ENCODE results near the gene SCUBE2. TPM values are rescaled to one million over a fixed set of nuclear protein-coding genes. Genes with fewer than 3 reads are reported as not detected.

The SCUBE2 gene
- total RNA-seq, 1 donor from 2014 or later: not detected

DNA sequence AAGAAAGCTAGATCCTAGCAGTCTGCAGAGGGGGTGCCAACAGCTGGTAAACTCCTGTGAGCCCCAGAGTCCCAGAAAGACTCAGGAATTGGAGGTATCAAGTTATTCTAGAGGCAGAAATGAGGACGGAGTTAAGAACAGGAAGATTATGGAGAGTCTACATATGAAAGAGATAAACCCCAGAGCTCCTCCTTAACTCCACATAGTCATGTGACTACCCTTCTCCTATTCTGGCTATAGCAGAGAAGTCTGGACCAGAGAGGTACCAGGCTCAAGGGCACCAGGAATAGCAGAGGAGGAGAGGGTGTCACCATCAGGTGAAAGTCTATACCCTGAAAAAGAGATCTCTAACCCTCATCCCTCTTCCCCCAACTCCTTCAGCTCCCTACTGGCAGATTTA lies 29.6 kb downstream of the SCUBE2 start:
- no peaks in the 10 kb centered on the region for H3K36me3 Mint-ChIP-seq (ENCODE audit: low read depth)
- H3K27ac Mint-ChIP-seq: no peak overlapping the region
- peaks cover 16% of the 10 kb centered on the region for H3K27me3 Mint-ChIP-seq (ENCODE audit: insufficient read depth)
- DNase-seq (ENCODE audit: low spot score): no peak
- H3K4me3 Mint-ChIP-seq: no peak overlapping the region
- no peaks in the 10 kb centered on the region for H3K9me3 Mint-ChIP-seq
- peaks cover 12% of the 10 kb centered on the region for H3K4me1 Mint-ChIP-seq (ENCODE audit: low read depth)
- intact Hi-C loops (cut with micrococcal nuclease): loop anchor here (2.0 kb wide), 7 partner anchors 45 to 203 kb away; partner anchors contain the start of genes DENND5A and TMEM9B

DNA sequence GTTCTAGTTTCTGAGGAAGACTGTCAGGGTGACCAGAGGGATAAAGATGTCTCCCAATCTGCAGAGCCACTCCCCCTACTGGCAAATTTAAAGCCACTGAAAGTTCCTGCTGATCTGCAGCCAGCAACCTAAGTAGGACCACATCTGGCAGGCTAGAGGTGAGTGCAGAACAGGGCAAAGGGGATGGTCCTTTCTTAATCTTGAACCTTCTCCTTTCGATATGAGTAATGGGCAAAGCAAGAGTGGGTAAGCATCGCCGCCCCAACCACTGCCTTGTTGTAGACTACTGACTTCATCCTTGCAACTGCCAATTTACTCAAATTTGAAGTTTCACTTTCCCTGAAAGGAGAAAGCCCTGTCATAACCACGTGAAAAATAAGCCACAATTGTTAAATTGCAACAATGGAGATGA lies 30.7 kb downstream of the SCUBE2 start:
- H3K27ac Mint-ChIP-seq: peak overlapping the region; percentile 40
- no peak overlapping the region for H3K4me3 Mint-ChIP-seq
- H3K9me3 Mint-ChIP-seq: no peaks in the 10 kb centered on the region
- H3K36me3 Mint-ChIP-seq (ENCODE audit: low read depth): no peaks in the 10 kb centered on the region
- peak; percentile 48 for DNase-seq (ENCODE audit: low spot score)
- intact Hi-C loops (cut with micrococcal nuclease): loop anchor here (1.0 to 2.0 kb wide), 8 partner anchors 44 to 204 kb away; partner anchors contain the start of genes DENND5A and TMEM9B
- peaks cover 16% of the 10 kb centered on the region for H3K27me3 Mint-ChIP-seq (ENCODE audit: insufficient read depth)
- H3K4me1 Mint-ChIP-seq (ENCODE audit: low read depth): peaks cover 12% of the 10 kb centered on the region

DNA sequence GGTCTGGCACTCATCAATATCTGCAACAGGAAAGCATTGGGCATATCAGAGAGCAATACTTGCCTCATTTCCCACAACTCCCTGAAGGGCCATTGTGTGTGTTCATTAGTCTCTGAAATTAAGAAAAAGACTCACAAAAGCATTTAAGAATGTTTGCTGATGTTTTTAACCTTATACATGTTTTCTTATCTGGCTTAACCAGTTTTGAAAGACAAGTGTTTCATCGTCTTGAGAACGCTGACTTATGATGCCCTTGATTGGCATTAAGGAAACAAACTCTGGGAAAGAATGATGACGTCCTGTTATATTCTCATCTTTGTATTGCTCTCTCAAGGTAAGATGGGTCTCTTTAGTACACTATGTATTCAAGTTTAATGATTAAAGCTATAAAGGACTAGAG lies 32.0 kb downstream of the SCUBE2 start:
- DNase-seq (ENCODE audit: low spot score): no peak
- H3K27ac Mint-ChIP-seq: no peak overlapping the region
- H3K27me3 Mint-ChIP-seq (ENCODE audit: insufficient read depth): peaks cover 16% of the 10 kb centered on the region
- H3K9me3 Mint-ChIP-seq: no peaks in the 10 kb centered on the region
- intact Hi-C loops (cut with micrococcal nuclease): no loop called here
- no peak overlapping the region for H3K4me3 Mint-ChIP-seq
- peaks cover 12% of the 10 kb centered on the region for H3K4me1 Mint-ChIP-seq (ENCODE audit: low read depth)
- H3K36me3 Mint-ChIP-seq (ENCODE audit: low read depth): no peaks in the 10 kb centered on the region

DNA sequence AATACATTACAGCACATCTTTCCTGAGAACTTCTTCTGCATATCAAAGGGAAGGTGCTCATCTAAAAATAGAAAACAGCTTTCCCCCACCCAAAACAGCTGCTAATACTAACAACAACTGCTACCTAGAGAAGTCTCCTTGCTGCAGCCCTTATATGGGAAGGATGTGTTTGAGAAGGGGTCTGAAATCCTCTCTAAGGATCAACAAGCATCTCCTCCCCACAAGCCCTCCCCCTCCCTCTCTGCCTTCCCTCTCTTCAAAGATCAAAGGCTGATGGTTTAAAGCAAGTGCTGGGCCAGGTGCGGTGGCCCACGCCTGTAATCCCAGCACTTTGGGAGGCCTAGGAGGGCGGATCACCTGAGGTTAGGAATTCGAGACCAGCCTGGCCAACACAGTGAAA lies 33.5 kb downstream of the SCUBE2 start:
- Mint-ChIP-seq H3K4me3 (no peak overlapping the region), H3K4me1 (ENCODE audit: low read depth) (peaks cover 12% of the 10 kb centered on the region), H3K27me3 (ENCODE audit: insufficient read depth) (peaks cover 14% of the 10 kb centered on the region), H3K9me3 (no peaks in the 10 kb centered on the region), H3K36me3 (ENCODE audit: low read depth) (no peaks in the 10 kb centered on the region), H3K27ac (no peak overlapping the region)
- no peak for DNase-seq (ENCODE audit: low spot score)
- intact Hi-C loops (cut with micrococcal nuclease): no loop called here

DNA sequence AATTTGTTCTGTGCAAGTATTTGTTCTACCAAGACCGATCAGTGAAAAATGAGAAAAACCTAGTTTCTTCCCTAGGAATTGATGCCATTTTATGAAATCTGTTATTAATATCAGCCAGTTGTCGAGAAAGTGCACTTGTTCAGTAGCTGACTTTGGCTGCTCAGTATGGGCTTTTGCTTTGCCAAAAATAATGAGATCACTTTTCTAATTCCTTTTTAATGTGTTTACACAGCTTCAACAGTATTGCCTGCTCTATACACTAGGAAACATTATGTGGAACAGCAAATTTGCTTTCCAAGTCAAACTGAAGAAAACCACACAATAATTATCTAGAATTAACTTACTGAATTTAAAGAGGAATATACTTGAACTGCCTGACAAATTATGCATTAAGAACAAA lies 34.4 kb downstream of the SCUBE2 start:
- intact Hi-C loops (cut with micrococcal nuclease): no loop called here

DNA sequence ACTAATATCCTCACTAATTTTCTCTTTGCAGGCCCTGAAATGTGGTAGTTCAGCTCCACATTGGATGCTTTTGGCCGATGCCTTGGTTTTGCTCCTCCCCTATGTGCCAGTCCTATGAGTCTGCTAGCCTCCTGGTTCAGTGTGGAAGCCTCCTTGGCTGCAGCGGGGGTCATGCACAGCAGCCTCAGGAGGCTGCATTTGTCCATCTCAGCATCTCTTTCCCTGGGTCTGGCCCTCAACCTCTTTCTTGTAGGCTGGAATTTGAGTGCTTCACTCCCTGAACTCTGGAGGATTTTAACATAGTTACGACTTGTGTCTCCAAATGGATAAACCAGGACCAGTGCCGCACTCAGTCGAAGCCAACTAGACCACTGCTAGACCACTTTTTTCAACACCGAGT lies 34.9 kb downstream of the SCUBE2 start:
- H3K27me3 Mint-ChIP-seq (ENCODE audit: insufficient read depth): peaks cover 7% of the 10 kb centered on the region

More for the DNA sequence above, 34.4 kb downstream of the SCUBE2 start:
- no peaks in the 10 kb centered on the region for H3K9me3 Mint-ChIP-seq
- peaks cover 8% of the 10 kb centered on the region for H3K27me3 Mint-ChIP-seq (ENCODE audit: insufficient read depth)
- peaks cover 12% of the 10 kb centered on the region for H3K4me1 Mint-ChIP-seq (ENCODE audit: low read depth)
- H3K36me3 Mint-ChIP-seq (ENCODE audit: low read depth): no peaks in the 10 kb centered on the region
- H3K4me3 Mint-ChIP-seq: no peak overlapping the region
- DNase-seq (ENCODE audit: low spot score): no peak
- no peak overlapping the region for H3K27ac Mint-ChIP-seq

DNA sequence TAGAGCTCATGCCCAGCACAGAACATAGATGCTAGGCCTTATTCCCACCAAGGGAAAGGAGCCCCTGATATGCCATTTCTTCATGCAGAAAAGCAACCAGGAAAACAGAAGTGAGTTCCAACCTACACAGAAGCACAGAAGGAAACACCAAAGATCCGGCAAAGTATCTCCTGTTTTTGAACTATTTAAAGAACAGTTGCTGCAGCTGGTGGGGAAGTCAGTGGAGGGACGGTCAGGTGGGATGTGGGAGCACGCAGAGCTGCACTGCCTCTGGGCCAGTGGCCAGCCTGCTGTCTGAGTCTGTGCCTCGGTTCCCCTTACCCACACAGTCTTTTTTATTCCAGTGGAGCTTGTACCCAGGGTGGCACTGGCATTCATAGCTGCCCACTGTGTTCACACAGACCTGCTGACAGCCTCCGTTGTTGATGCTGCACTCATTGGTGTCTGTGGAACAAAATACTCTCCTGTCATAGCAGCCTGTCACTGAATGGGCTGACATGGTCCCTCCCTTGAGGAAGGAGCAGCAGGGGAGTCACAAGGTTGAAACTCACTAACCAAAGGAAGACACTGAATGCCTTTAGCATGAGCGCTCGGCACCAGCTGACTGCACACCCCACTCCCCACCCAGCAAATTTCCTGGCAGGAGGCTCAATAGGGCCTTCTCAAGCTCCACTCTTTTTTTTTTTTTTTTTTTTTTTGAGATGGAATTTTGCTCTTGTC lies 37.9 kb downstream of the SCUBE2 start:
- no peaks in the 10 kb centered on the region for H3K4me1 Mint-ChIP-seq (ENCODE audit: low read depth)

More for the DNA sequence above, 34.9 kb downstream of the SCUBE2 start:
- no peak overlapping the region for H3K4me3 Mint-ChIP-seq
- no peaks in the 10 kb centered on the region for H3K36me3 Mint-ChIP-seq (ENCODE audit: low read depth)
- intact Hi-C loops (cut with micrococcal nuclease): no loop called here
- H3K4me1 Mint-ChIP-seq (ENCODE audit: low read depth): peaks cover 12% of the 10 kb centered on the region
- DNase-seq (ENCODE audit: low spot score): no peak
- H3K27ac Mint-ChIP-seq: no peak overlapping the region
- no peaks in the 10 kb centered on the region for H3K9me3 Mint-ChIP-seq

DNA sequence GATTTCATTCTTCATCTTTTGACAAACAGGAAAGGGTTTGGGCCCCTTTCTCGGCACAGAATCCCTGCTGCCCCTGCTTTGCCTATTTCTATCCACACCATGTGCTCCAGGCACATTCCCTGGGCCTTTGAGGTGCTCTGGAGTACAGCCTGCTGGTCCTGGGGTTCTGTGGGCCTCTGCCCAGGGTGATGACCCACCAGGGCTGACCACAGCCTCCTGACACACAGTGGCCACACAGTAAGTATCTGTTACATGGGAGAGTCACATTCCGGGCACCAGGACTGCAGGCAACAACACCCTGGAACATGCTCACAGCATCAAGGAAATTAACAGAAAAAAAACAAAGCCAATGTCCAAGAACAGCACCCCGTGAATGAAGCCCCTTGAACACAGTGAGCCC lies 39.1 kb downstream of the SCUBE2 start:
- no peak for DNase-seq (ENCODE audit: low spot score)
- Mint-ChIP-seq H3K36me3 (ENCODE audit: low read depth) (no peaks in the 10 kb centered on the region), H3K27me3 (ENCODE audit: insufficient read depth) (peaks cover 7% of the 10 kb centered on the region), H3K9me3 (no peaks in the 10 kb centered on the region), H3K4me3 (no peak overlapping the region), H3K27ac (no peak overlapping the region), H3K4me1 (ENCODE audit: low read depth) (no peaks in the 10 kb centered on the region)
- intact Hi-C loops (cut with micrococcal nuclease): no loop called here

More for the DNA sequence above, 37.9 kb downstream of the SCUBE2 start:
- Mint-ChIP-seq H3K27me3 (ENCODE audit: insufficient read depth) (peaks cover 7% of the 10 kb centered on the region), H3K9me3 (no peaks in the 10 kb centered on the region), H3K4me3 (no peak overlapping the region), H3K36me3 (ENCODE audit: low read depth) (no peaks in the 10 kb centered on the region), H3K27ac (no peak overlapping the region)
- intact Hi-C loops (cut with micrococcal nuclease): no loop called here
- DNase-seq (ENCODE audit: low spot score): no peak

DNA sequence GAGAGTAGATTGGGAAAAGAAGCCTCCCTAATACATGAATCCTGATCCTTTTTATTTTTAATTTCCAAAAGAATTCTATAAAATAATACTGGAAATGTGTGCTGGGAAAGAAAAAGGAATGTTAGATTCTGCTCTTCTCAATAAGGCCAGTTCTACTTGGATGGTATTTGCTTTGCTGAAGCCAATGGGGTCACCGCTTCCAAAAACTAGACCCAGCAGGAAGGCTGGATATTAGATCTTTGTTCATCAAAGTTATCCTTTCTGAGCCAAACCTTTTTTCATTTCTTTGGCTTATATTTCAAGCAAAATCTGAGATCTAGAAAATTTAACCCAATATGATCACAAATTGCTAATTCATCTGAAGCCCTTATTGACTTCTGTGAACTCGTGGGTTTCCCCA lies 41.4 kb downstream of the SCUBE2 start:
- no peak overlapping the region for H3K27ac Mint-ChIP-seq
- H3K4me1 Mint-ChIP-seq (ENCODE audit: low read depth): no peaks in the 10 kb centered on the region
- H3K27me3 Mint-ChIP-seq (ENCODE audit: insufficient read depth): peaks cover 7% of the 10 kb centered on the region
- no peaks in the 10 kb centered on the region for H3K9me3 Mint-ChIP-seq
- DNase-seq (ENCODE audit: low spot score): no peak
- H3K36me3 Mint-ChIP-seq (ENCODE audit: low read depth): no peaks in the 10 kb centered on the region
- intact Hi-C loops (cut with micrococcal nuclease): no loop called here
- no peak overlapping the region for H3K4me3 Mint-ChIP-seq

DNA sequence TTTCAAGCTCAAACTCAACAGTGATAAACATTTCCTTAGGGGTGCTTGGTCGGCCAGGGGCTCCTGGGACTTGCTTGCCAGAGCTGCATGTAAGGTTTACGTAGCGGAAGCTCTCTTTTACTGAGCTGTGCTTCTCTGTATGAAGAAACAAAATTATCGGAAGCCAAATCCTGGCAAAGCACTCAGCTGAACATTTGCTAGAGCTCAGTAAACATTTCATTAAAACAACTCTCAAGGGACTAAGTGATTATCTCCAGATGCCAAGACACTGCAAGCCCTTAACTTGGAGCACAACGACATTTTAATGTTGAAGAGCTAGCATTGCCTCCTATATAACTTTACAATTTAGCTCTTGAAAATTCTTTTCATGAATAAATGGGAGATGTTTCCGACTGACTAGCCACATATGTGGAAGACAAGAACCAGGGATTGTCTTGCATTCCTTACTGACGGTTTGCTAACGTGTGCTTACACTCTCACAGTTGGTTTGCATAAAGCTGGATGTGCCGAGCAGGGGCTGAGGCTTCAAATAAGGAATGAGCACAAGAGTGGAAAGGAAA lies 43.4 kb downstream of the SCUBE2 start:
- no peak overlapping the region for H3K27ac Mint-ChIP-seq
- H3K27me3 Mint-ChIP-seq (ENCODE audit: insufficient read depth): peaks cover 6% of the 10 kb centered on the region
- H3K4me3 Mint-ChIP-seq: no peak overlapping the region
- no peaks in the 10 kb centered on the region for H3K36me3 Mint-ChIP-seq (ENCODE audit: low read depth)
- H3K4me1 Mint-ChIP-seq (ENCODE audit: low read depth): no peaks in the 10 kb centered on the region
- intact Hi-C loops (cut with micrococcal nuclease): no loop called here
- DNase-seq (ENCODE audit: low spot score): no peak
- H3K9me3 Mint-ChIP-seq: no peaks in the 10 kb centered on the region

DNA sequence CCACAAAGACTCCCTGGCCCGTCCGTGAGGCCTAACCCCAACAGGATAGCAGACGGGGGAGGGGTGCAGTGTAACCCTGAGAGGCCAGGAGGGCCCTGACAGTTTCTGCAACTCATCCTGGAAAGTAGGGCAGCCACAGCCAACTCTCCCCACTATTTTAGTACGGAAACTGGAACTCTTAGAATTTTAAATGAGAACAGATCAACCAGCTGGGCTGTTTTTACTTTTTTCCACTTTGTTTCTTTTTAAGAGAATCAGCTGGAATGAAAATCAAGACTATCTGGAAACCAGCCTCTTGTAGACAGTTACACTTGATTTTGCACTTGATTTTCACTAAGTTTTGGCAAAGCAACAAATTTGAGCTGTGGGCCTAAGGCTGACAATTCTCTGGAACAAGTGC lies 44.9 kb downstream of the SCUBE2 start:
- no peaks in the 10 kb centered on the region for H3K4me1 Mint-ChIP-seq (ENCODE audit: low read depth)
- H3K9me3 Mint-ChIP-seq: no peaks in the 10 kb centered on the region
- DNase-seq (ENCODE audit: low spot score): no peak
- H3K36me3 Mint-ChIP-seq (ENCODE audit: low read depth): no peaks in the 10 kb centered on the region
- H3K4me3 Mint-ChIP-seq: no peak overlapping the region
- H3K27ac Mint-ChIP-seq: no peak overlapping the region
- peaks cover 4% of the 10 kb centered on the region for H3K27me3 Mint-ChIP-seq (ENCODE audit: insufficient read depth)
- intact Hi-C loops (cut with micrococcal nuclease): no loop called here

DNA sequence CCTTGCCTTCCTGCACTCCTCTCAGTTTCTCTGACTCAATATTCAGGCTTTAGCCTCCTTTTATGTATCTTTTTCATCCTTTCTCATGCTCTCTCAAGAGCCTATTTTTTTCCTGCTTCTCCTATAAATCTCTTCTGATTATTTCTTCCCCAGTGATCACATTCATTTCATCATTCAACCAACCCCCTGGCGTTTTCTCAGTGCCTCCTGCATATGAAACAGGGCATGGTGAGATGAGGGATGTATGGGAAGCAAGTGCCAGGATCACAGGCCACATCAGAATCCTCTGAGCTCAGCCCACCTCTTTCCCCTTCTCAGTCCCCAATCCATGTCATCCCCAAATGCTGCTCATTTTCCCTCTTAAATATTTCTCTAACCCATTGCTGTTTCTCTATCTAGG lies 48.9 kb downstream of the SCUBE2 start:
- Mint-ChIP-seq H3K27me3 (ENCODE audit: insufficient read depth) (peaks cover 18% of the 10 kb centered on the region), H3K36me3 (ENCODE audit: low read depth) (no peaks in the 10 kb centered on the region), H3K27ac (no peak overlapping the region), H3K4me1 (ENCODE audit: low read depth) (no peaks in the 10 kb centered on the region), H3K9me3 (no peaks in the 10 kb centered on the region), H3K4me3 (no peak overlapping the region)
- intact Hi-C loops (cut with micrococcal nuclease): no loop called here
- DNase-seq (ENCODE audit: low spot score): no peak

DNA sequence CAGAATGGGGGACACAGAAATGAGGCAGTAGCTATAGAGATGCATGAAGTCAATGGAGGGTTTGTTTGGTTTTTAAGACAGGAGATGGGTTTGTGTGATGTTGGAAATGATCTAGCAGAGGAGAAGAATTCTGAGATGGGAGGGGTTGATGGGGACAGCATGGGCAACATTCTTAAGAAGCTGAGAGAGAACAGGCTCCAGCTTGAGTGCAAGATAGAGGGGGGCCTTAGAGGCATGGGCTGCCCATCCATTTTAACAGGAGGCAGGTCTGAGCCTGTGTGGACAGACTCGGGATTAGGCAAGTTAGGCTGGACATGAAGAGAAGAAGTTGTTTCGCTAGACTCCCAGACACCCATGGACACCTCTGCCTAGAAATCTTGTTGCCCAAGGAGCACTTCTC lies 49.7 kb downstream of the SCUBE2 start:
- intact Hi-C loops (cut with micrococcal nuclease): no loop called here
- no peaks in the 10 kb centered on the region for H3K36me3 Mint-ChIP-seq (ENCODE audit: low read depth)
- no peak overlapping the region for H3K4me3 Mint-ChIP-seq
- no peaks in the 10 kb centered on the region for H3K4me1 Mint-ChIP-seq (ENCODE audit: low read depth)
- DNase-seq (ENCODE audit: low spot score): no peak
- no peak overlapping the region for H3K27ac Mint-ChIP-seq
- no peaks in the 10 kb centered on the region for H3K9me3 Mint-ChIP-seq
- H3K27me3 Mint-ChIP-seq (ENCODE audit: insufficient read depth): peaks cover 20% of the 10 kb centered on the region
